ENCODE measurements around the gene KRTAP5-2.

KRTAP5-2 gene

DNA sequence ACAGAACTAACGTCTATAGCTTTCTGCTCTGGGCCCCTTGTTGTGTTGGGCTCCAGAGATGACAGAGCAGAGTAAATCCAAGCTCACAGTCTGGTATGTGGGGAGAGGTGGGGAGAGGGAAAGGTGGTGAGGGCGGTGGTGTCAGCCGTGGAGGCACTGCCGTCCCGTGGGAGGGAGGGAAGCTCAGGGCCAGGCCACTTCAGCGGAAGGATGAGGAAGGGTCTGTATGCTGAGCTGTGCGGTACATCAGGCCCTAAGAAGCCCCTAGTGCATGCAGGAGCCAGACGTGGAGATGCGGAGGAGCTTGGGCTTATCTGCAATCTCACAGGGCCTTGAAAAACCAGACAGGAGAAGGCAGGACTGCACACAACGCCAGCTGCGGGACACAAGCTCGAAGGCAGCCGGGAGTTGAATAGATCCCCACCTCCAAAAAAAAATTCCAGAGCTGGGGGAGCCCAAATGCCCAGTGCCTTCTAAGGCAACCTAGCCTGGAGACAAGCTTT lies 33.0 kb upstream of the KRTAP5-2 start:
- Histone ChIP-seq H3K27me3 (peaks cover 55% of the 10 kb centered on the region), H3K27ac (no peak overlapping the region), H3K4me1 (ENCODE audit: control insufficient read depth in 1 of 2, insufficient read depth in 1 of 2, low read depth in 1 of 2, low read length in 1 of 2) (no peaks in the 10 kb centered on the region), H3K9me3 (no peaks in the 10 kb centered on the region), H3K4me3 (ENCODE audit: low read depth in 1 of 2, low read length in 1 of 2) (no peak overlapping the region), H3K36me3 (no peaks in the 10 kb centered on the region)
- TF ChIP-seq, protein P1, sequence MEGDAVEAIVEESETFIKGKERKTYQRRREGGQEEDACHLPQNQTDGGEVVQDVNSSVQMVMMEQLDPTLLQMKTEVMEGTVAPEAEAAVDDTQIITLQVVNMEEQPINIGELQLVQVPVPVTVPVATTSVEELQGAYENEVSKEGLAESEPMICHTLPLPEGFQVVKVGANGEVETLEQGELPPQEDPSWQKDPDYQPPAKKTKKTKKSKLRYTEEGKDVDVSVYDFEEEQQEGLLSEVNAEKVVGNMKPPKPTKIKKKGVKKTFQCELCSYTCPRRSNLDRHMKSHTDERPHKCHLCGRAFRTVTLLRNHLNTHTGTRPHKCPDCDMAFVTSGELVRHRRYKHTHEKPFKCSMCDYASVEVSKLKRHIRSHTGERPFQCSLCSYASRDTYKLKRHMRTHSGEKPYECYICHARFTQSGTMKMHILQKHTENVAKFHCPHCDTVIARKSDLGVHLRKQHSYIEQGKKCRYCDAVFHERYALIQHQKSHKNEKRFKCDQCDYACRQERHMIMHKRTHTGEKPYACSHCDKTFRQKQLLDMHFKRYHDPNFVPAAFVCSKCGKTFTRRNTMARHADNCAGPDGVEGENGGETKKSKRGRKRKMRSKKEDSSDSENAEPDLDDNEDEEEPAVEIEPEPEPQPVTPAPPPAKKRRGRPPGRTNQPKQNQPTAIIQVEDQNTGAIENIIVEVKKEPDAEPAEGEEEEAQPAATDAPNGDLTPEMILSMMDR (IDR thresholded peaks at IDR 0.05) = no peak

DNA sequence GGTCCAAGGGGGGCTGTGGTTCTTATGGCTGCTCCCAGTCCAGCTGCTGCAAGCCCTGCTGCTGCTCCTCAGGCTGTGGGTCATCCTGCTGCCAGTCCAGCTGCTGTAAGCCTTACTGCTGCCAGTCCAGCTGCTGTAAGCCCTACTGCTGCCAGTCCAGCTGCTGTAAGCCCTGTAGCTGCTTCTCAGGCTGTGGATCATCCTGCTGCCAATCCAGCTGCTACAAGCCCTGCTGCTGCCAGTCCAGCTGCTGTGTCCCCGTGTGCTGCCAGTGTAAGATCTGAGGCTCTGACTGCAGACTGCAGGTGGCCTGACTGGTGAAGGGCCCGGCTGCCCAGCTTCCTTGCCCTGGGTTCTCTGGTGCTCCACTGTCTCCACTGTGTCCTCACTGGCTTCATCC lies 32.2 kb upstream of the KRTAP5-2 start:
- H3K4me1 ChIP-seq (ENCODE audit: control insufficient read depth in 1 of 2, insufficient read depth in 1 of 2, low read depth in 1 of 2, low read length in 1 of 2) = no peaks in the 10 kb centered on the region
- no peaks in the 10 kb centered on the region for H3K36me3 ChIP-seq
- H3K27ac ChIP-seq = no peak overlapping the region
- TF ChIP-seq, protein P1 (IDR thresholded peaks at IDR 0.05) = no peak
- peaks cover 60% of the 10 kb centered on the region for H3K27me3 ChIP-seq
- no peak overlapping the region for H3K4me3 ChIP-seq (ENCODE audit: low read depth in 1 of 2, low read length in 1 of 2)
- no peaks in the 10 kb centered on the region for H3K9me3 ChIP-seq

DNA sequence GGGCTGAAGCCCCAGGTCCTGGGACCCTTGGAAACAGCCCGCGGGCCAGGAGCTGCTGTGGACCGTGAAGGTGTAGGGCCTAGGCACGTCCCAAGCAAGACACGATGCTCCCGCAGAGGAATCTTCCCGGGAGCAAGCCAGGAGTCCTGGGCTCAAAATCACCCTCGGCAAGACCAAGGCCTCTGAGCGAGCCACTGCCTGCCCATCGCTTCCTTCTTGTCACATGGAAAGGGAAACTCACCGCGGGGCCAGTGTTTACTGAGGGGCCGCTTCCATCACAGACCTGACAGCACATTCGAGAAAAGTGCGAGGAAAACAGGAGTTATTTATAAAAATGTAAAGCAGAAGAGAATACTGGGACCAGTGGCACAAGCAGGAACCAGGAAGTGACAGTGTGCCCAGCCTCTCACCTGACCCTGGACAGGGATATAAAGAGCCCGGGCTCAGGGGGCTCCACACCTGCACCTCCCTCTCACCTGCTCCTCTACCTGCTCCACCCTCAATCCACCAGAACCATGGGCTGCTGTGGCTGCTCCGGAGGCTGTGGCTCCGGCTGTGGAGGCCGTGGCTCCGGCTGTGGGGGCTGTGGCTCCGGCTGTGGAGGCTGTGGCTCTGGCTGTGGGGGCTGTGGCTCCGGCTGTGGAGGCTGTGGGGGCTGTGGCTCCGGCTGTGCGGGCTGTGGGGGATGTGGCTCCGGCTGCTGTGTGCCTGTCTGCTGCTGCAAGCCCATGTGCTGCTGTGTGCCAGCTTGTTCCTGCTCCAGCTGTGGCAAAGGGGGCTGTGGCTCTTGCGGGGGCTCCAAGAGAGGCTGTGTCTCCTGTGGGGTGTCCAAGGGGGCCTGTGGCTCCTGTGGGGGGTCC lies 31.5 kb upstream of the KRTAP5-2 start, which contains the start of gene KRTAP5-5:
Gene KRTAP5-5, plus strand, starts transcription at position 450 of the 860 bp plus-strand sequence. Its CDS starts 66 bp downstream, at position 516.
- H3K36me3 ChIP-seq = no peaks in the 10 kb centered on the region
- no peak within 1 kb of the TSS for H3K4me3 ChIP-seq (ENCODE audit: low read depth in 1 of 2, low read length in 1 of 2)
- peaks cover 66% of the 10 kb centered on the region for H3K27me3 ChIP-seq
- TF ChIP-seq, protein P1 (IDR thresholded peaks at IDR 0.05) = no peak
- H3K9me3 ChIP-seq = no peaks in the 10 kb centered on the region
- H3K27ac ChIP-seq = no peak within 1 kb of the TSS
- H3K4me1 ChIP-seq (ENCODE audit: control insufficient read depth in 1 of 2, insufficient read depth in 1 of 2, low read depth in 1 of 2, low read length in 1 of 2) = no peaks in the 10 kb centered on the region

DNA sequence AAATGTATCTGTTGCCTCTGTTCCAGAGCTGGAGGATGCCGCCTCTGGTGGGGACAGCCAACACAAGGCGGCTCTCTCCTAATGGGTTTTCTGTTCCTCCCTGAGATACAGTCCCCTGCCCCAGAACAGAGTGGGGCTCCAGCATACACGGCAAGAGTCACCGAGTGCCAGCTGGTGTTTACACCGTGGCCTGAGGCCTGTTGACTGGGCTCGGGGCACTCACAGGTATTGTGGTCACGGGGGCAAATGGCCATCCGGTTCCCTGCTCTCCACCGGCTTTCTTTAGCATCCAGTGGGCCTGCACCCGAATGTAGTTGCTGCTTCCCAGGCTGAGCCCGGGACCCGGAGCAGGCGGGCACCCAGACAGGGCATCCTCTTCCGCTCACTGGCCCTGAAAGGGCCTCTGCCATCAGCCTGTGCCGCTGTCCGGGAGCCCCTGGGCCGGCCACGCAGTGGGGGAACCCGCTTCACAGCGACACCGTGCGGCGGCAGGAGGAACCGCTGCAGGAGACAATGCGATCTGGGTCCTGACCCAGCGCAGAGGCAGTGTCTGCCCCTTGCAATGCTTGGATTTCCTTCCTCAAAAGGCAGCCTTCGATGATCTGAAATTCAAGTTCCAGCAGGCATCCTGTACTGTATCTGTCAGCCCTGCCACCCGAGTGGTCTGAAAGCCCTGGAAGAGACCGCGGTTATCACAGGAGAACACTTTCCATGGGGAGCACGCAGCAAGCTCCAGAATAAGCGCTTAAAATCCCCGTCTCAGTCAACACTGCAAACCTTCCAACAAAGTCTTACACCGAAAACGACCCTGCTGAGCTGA lies 30.6 kb upstream of the KRTAP5-2 start:
- H3K27ac ChIP-seq = no peak overlapping the region
- no peak overlapping the region for H3K4me3 ChIP-seq (ENCODE audit: low read depth in 1 of 2, low read length in 1 of 2)
- no peaks in the 10 kb centered on the region for H3K9me3 ChIP-seq
- H3K36me3 ChIP-seq = no peaks in the 10 kb centered on the region
- H3K4me1 ChIP-seq (ENCODE audit: control insufficient read depth in 1 of 2, insufficient read depth in 1 of 2, low read depth in 1 of 2, low read length in 1 of 2) = no peaks in the 10 kb centered on the region
- TF ChIP-seq, protein P1 (IDR thresholded peaks at IDR 0.05) = peak; percentile 17
- H3K27me3 ChIP-seq = peaks cover 66% of the 10 kb centered on the region

DNA sequence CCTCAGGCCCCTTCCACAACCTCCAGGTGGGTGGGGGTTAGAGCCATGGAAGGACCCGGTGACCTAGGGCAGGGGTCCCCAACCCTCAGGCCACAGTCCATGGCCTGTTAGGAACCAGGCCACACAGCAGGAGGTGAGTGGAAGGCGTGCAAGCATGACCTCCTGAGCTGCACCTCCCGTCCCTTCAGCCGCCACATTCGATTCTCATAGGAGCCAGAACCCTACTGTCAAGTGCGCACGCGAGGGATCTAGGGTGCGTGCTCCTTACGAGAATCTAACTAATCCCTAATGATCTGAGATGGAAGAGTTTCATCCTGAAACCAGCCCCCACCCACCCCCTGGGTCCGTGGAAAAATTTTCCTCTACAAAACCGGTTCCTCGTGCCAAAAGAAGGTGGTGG lies 27.4 kb upstream of the KRTAP5-2 start:
- Histone ChIP-seq H3K36me3 (no peaks in the 10 kb centered on the region), H3K9me3 (no peaks in the 10 kb centered on the region), H3K4me3 (ENCODE audit: low read depth in 1 of 2, low read length in 1 of 2) (no peak overlapping the region), H3K27ac (no peak overlapping the region), H3K4me1 (ENCODE audit: control insufficient read depth in 1 of 2, insufficient read depth in 1 of 2, low read depth in 1 of 2, low read length in 1 of 2) (no peaks in the 10 kb centered on the region), H3K27me3 (peaks cover 43% of the 10 kb centered on the region)
- TF ChIP-seq, protein P1 (IDR thresholded peaks at IDR 0.05) = no peak

Data from neutrophil (primary cell).